GM10266 (cell line): ENCODE measurements around the gene MPIG6B.

Source experiments
- DNase-seq: peaks from one replicate; pipeline ENCODE4 v3.0.0; 2012; ENCODE audit errors: extremely low spot score
- TF ChIP-seq, protein P1 (sequence below): IDR thresholded peaks from 2 replicates; pipeline ENCODE4 v1.5.1; 2012; ENCODE audit warnings: mild to moderate bottlenecking, low read depth; ENCODE audit not compliant: control insufficient read depth, insufficient read depth; ENCODE audit errors: missing control alignments

Gene MPIG6B

GRCh38 chr6:31740397-31741223 lies 17.4 kb downstream of the MPIG6B start:
- TF ChIP-seq, protein P1, sequence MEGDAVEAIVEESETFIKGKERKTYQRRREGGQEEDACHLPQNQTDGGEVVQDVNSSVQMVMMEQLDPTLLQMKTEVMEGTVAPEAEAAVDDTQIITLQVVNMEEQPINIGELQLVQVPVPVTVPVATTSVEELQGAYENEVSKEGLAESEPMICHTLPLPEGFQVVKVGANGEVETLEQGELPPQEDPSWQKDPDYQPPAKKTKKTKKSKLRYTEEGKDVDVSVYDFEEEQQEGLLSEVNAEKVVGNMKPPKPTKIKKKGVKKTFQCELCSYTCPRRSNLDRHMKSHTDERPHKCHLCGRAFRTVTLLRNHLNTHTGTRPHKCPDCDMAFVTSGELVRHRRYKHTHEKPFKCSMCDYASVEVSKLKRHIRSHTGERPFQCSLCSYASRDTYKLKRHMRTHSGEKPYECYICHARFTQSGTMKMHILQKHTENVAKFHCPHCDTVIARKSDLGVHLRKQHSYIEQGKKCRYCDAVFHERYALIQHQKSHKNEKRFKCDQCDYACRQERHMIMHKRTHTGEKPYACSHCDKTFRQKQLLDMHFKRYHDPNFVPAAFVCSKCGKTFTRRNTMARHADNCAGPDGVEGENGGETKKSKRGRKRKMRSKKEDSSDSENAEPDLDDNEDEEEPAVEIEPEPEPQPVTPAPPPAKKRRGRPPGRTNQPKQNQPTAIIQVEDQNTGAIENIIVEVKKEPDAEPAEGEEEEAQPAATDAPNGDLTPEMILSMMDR: no peak
- no peak for DNase-seq

DNA sequence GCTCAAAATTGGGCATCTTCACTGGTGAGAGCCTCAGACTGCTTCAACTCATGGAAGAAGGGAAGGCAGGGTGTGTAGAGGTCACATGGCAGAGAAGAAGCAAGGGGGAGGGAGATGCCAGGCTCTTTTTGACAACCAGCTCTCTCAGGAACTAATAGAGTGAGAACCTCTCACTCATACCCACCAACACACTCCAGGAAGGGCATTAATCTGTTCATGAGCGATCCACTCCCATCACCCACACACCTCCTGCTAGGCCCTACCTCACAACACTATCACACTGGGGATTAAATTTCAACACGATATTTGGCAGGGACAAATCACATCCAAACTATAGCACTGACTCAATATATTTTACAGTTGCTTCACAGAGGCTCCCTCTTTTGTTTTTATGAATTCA lies 18.6 kb downstream of the MPIG6B start:
- TF ChIP-seq, protein P1: no peak
- no peak for DNase-seq

DNA sequence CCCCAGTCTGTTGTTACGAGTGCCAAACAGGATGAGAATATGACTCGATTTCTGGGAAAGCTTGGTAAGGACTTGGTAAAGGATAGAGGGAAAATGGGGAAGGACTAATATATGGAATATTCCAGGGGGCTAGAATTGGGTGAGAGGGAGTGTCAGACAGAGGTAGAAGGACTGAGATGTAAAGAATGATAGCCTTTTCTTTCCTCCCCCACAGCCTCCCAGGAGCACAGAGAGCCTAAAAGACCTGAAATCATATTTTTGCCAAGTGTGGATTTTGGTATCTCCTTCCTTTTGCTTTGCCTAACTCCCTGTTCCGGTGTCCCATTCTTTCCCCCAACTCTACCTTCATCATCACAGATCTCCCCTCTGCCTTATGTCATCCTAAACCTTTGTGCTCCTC lies 19.7 kb downstream of the MPIG6B start:
- no peak for DNase-seq
- TF ChIP-seq, protein P1: no peak

GRCh38 chr6:31744422-31744821 lies 21.2 kb downstream of the MPIG6B start:
- TF ChIP-seq, protein P1: no peak
- DNase-seq: no peak

DNA sequence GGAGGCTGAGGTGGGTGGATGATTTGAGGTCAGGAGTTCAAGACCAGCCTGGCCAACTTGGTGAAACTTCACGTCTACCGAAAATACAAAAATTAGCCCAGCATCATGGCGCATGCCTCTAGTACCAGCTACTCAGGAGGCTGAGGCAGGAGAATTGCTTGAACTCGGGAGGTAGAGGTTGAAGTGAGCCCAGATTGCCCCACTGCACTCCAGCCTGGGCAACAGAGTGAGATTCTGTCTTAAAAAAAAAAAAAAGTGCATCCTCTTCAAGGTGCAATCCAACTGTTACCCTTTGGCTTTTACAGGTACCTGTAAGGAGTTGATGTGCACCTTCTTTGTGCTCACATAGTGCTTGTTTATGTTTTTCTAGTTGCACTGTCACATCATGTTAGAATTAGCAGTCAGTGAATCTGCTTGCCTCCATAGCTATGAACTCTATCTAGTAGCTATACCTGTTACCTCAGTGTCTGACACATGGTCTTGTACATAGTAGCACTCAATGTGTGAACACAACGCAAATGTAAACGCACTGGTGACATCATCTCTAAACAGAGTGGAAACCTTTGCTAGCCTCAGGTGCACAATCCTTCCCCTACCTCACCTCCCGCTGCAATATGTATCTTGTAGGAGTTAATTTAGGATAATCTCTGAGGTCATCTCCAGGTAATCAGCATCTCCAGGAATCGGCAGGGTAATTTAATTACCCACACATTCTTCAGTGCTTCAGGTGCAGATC lies 26.3 kb downstream of the MPIG6B start:
- DNase-seq: no peak
- TF ChIP-seq, protein P1: no peak

DNA sequence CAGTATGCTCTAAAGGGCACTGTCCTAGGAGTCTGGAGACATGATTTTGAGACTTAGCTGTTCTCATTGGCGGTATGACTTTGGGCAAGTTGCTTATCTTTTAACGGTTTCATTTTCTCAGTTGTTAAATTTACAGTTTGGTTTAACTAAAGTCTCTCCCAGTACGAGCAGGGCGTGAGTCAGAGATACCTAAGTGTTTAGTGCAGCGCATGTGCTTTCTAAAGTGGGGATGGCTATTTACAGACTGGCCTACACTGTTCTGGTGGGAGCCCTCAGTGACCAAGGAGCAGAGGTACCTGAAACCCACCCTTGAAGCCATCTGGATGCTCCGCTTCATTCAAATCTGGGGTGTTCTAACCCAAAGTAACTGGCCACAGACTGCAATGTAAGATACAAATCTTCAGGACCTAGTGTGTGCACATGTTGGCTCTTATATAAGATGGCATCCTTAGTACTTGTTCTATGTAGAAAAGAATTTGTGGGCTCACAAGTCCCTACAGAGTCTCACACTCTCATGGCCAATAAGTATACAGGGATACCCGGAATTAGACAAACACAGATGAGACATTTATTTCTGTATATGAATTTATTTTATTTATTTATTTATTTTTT lies 27.3 kb downstream of the MPIG6B start:
- no peak for DNase-seq
- TF ChIP-seq, protein P1: no peak
